ENCODE results near the gene BRD3. TPM values are rescaled to one million over a fixed set of nuclear protein-coding genes. Genes with fewer than 3 reads are reported as not detected.

BRD3 gene
- total RNA-seq, 1 donor from 2014 or later, result 48.7 TPM

- H3K4me1 Mint-ChIP-seq (ENCODE audit: low read depth), result no peaks in the 10 kb centered on the region
- H3K27me3 Mint-ChIP-seq (ENCODE audit: low read depth), result no peaks in the 10 kb centered on the region
- no peaks in the 10 kb centered on the region for H3K9me3 Mint-ChIP-seq (ENCODE audit: low read depth)
- no peak for TF ChIP-seq CTCF (IDR thresholded peaks at IDR 0.05)
- H3K27ac Mint-ChIP-seq (ENCODE audit: unreplicated experiment), result no peak overlapping the region
- H3K36me3 Mint-ChIP-seq (ENCODE audit: low read depth), result peaks cover 20% of the 10 kb centered on the region
- H3K4me3 Mint-ChIP-seq (ENCODE audit: unreplicated experiment), result no peak overlapping the region
- no peak for DNase-seq (ENCODE audit: low spot score)
Observed at GRCh38 chr9:134047868-134048581, 19.8 kb downstream of the BRD3 start.

- H3K4me3 Mint-ChIP-seq (ENCODE audit: unreplicated experiment), result no peak overlapping the region
- H3K27ac Mint-ChIP-seq (ENCODE audit: unreplicated experiment), result no peak overlapping the region
- H3K9me3 Mint-ChIP-seq (ENCODE audit: low read depth), result no peaks in the 10 kb centered on the region
- DNase-seq (ENCODE audit: low spot score), result no peak
- no peak for TF ChIP-seq CTCF (IDR thresholded peaks at IDR 0.05)
- peaks cover 20% of the 10 kb centered on the region for H3K36me3 Mint-ChIP-seq (ENCODE audit: low read depth)
- H3K4me1 Mint-ChIP-seq (ENCODE audit: low read depth), result no peaks in the 10 kb centered on the region
- H3K27me3 Mint-ChIP-seq (ENCODE audit: low read depth), result no peaks in the 10 kb centered on the region
Observed at GRCh38 chr9:134046894-134047681, 20.7 kb downstream of the BRD3 start.

- no peak overlapping the region for H3K27ac Mint-ChIP-seq (ENCODE audit: unreplicated experiment)
- no peak for DNase-seq (ENCODE audit: low spot score)
- no peak overlapping the region for H3K4me3 Mint-ChIP-seq (ENCODE audit: unreplicated experiment)
- no peaks in the 10 kb centered on the region for H3K9me3 Mint-ChIP-seq (ENCODE audit: low read depth)
- H3K27me3 Mint-ChIP-seq (ENCODE audit: low read depth), result no peaks in the 10 kb centered on the region
- no peak for TF ChIP-seq CTCF (IDR thresholded peaks at IDR 0.05)
- H3K4me1 Mint-ChIP-seq (ENCODE audit: low read depth), result no peaks in the 10 kb centered on the region
- H3K36me3 Mint-ChIP-seq (ENCODE audit: low read depth), result peaks cover 18% of the 10 kb centered on the region
Observed at GRCh38 chr9:134045841-134046544, 21.8 kb downstream of the BRD3 start.

GRCh38 chr9:134044944-134045343 lies 22.9 kb downstream of the BRD3 start:
- H3K4me1 Mint-ChIP-seq (ENCODE audit: low read depth), result no peaks in the 10 kb centered on the region
- peaks cover 21% of the 10 kb centered on the region for H3K36me3 Mint-ChIP-seq (ENCODE audit: low read depth)
- no peaks in the 10 kb centered on the region for H3K9me3 Mint-ChIP-seq (ENCODE audit: low read depth)
- TF ChIP-seq CTCF (IDR thresholded peaks at IDR 0.05), result no peak
- DNase-seq (ENCODE audit: low spot score), result no peak
- no peaks in the 10 kb centered on the region for H3K27me3 Mint-ChIP-seq (ENCODE audit: low read depth)
- no peak overlapping the region for H3K4me3 Mint-ChIP-seq (ENCODE audit: unreplicated experiment)
- no peak overlapping the region for H3K27ac Mint-ChIP-seq (ENCODE audit: unreplicated experiment)

GRCh38 chr9:134043531-134043988 lies 24.3 kb downstream of the BRD3 start:
- H3K4me3 Mint-ChIP-seq (ENCODE audit: unreplicated experiment), result no peak overlapping the region
- no peaks in the 10 kb centered on the region for H3K27me3 Mint-ChIP-seq (ENCODE audit: low read depth)
- H3K9me3 Mint-ChIP-seq (ENCODE audit: low read depth), result peaks cover 3% of the 10 kb centered on the region
- H3K27ac Mint-ChIP-seq (ENCODE audit: unreplicated experiment), result no peak overlapping the region
- H3K4me1 Mint-ChIP-seq (ENCODE audit: low read depth), result no peaks in the 10 kb centered on the region
- no peak for DNase-seq (ENCODE audit: low spot score)
- TF ChIP-seq CTCF (IDR thresholded peaks at IDR 0.05), result no peak
- peaks cover 31% of the 10 kb centered on the region for H3K36me3 Mint-ChIP-seq (ENCODE audit: low read depth)

All from chondrocyte (in vitro differentiated cells).